H9 (cell line): Measurements from ENCODE around the gene GRID2. TPM values are rescaled to one million over a fixed set of nuclear protein-coding genes. Genes with fewer than 3 reads are reported as not detected.

Source experiments
- DNase-seq: peaks from one replicate; pipeline ENCODE4 v3.0.0-alpha.2; 2017
- H2AFZ ChIP-seq: one replicate; pipeline ENCODE4 v1.6.1; 2013; ENCODE audit warnings: mild to moderate bottlenecking, low read length, control low read depth, moderate library complexity
- H2AK5ac ChIP-seq: 2 replicates; pipeline ENCODE4 v1.6.1; 2013; ENCODE audit warnings: low read length, control low read depth, mixed read lengths; ENCODE audit not compliant: insufficient read length
- H2BK120ac ChIP-seq: one replicate; pipeline ENCODE4 v1.6.1; 2013; ENCODE audit warnings: low read depth, mild to moderate bottlenecking, low read length, control low read depth, inconsistent platforms; ENCODE audit not compliant: poor library complexity, severe bottlenecking
- H2BK12ac ChIP-seq: 2 replicates; pipeline ENCODE4 v1.6.1; 2013; ENCODE audit warnings: low read length, control low read depth, mixed read lengths, low read depth; ENCODE audit not compliant: insufficient read length
- H2BK15ac ChIP-seq: 2 replicates; pipeline ENCODE4 v1.6.1; 2013; ENCODE audit warnings: low read depth, low read length, control low read depth
- H2BK20ac ChIP-seq: one replicate; pipeline ENCODE4 v1.6.1; 2013; ENCODE audit warnings: low read depth, mild to moderate bottlenecking, low read length, control low read depth, inconsistent platforms; ENCODE audit not compliant: poor library complexity, severe bottlenecking
- H2BK5ac ChIP-seq: 2 replicates; pipeline ENCODE4 v1.6.1; 2013; ENCODE audit warnings: low read length, control low read depth, mixed read lengths; ENCODE audit not compliant: insufficient read length
- H3K14ac ChIP-seq: 2 replicates; pipeline ENCODE4 v1.6.1; 2013; ENCODE audit warnings: low read length, control low read depth; ENCODE audit not compliant: insufficient read depth
- H3K18ac ChIP-seq: 2 replicates; pipeline ENCODE4 v1.6.1; 2013; ENCODE audit warnings: low read depth, mild to moderate bottlenecking, mixed read lengths, low read length, control low read depth; ENCODE audit not compliant: insufficient read length
- H3K23ac ChIP-seq: 2 replicates; pipeline ENCODE4 v1.6.1; 2013; ENCODE audit warnings: low read length, control low read depth, mixed read lengths, low read depth; ENCODE audit not compliant: insufficient read length
- H3K23me2 ChIP-seq: 2 replicates; pipeline ENCODE4 v1.6.1; 2013; ENCODE audit warnings: low read depth, mild to moderate bottlenecking, mixed read lengths, low read length, control low read depth; ENCODE audit not compliant: insufficient read length, poor library complexity, severe bottlenecking
- H3K27ac ChIP-seq: 2 replicates; pipeline ENCODE4 v1.5.1; 2013; ENCODE audit warnings: low read length, control low read depth, mixed read lengths, low read depth; ENCODE audit not compliant: insufficient read length
- H3K27me3 ChIP-seq: 2 replicates; pipeline ENCODE4 v1.6.1; 2013; ENCODE audit warnings: low read length, control low read depth, inconsistent platforms; ENCODE audit not compliant: insufficient read depth
- H3K4ac ChIP-seq: 2 replicates; pipeline ENCODE4 v1.6.1; 2013; ENCODE audit warnings: low read depth, mild to moderate bottlenecking, control low read depth, inconsistent platforms, low read length, moderate library complexity
- H3K4me1 ChIP-seq: 2 replicates; pipeline ENCODE4 v1.6.1; 2013; ENCODE audit warnings: low read length, control low read depth, inconsistent platforms; ENCODE audit not compliant: insufficient read depth
- H3K4me2 ChIP-seq: 2 replicates; pipeline ENCODE4 v1.6.1; 2013; ENCODE audit warnings: low read length, control low read depth, mixed read lengths; ENCODE audit not compliant: insufficient read length, insufficient read depth
- H3K56ac ChIP-seq: 2 replicates; pipeline ENCODE4 v1.6.1; 2013; ENCODE audit warnings: low read depth, mild to moderate bottlenecking, mixed read lengths, low read length, control low read depth; ENCODE audit not compliant: insufficient read length
- H3K79me1 ChIP-seq: 2 replicates; pipeline ENCODE4 v1.6.1; 2013; ENCODE audit warnings: low read depth, mild to moderate bottlenecking, moderate library complexity, low read length, control low read depth, inconsistent platforms; ENCODE audit not compliant: insufficient read depth, poor library complexity, severe bottlenecking
- H3K79me2 ChIP-seq: 2 replicates; pipeline ENCODE4 v1.6.1; 2013; ENCODE audit warnings: low read length, control low read depth, inconsistent platforms; ENCODE audit not compliant: insufficient read depth
- H3K9ac ChIP-seq: 2 replicates; pipeline ENCODE4 v1.6.1; 2013; ENCODE audit warnings: low read length, control low read depth, mixed read lengths; ENCODE audit not compliant: insufficient read length; ENCODE audit errors: extremely low read depth
- H3K9me3 ChIP-seq: one replicate; pipeline ENCODE4 v1.6.1; 2013; ENCODE audit warnings: low read depth, low read length, inconsistent platforms; ENCODE audit not compliant: control insufficient read depth
- H3T11ph ChIP-seq: one replicate; pipeline ENCODE4 v1.6.1; 2013; ENCODE audit warnings: mild to moderate bottlenecking, low read length, control low read depth, inconsistent platforms
- H4K20me1 ChIP-seq: one replicate; pipeline ENCODE4 v1.6.1; 2013; ENCODE audit not compliant: control insufficient read depth, insufficient read length, insufficient read depth
- H4K5ac ChIP-seq: 2 replicates; pipeline ENCODE4 v1.6.1; 2013; ENCODE audit warnings: low read depth, mild to moderate bottlenecking, mixed read lengths, low read length, control low read depth; ENCODE audit not compliant: insufficient read length
- H4K8ac ChIP-seq: replicated peaks from 2 replicates; pipeline ENCODE4 v1.6.1; 2013; ENCODE audit warnings: low read length, control low read depth, mixed read lengths, low read depth; ENCODE audit not compliant: insufficient read length
- H4K91ac ChIP-seq: 2 replicates; pipeline ENCODE4 v1.6.1; 2013; ENCODE audit warnings: low read depth, mild to moderate bottlenecking, moderate library complexity, mixed read lengths, low read length, control low read depth; ENCODE audit not compliant: insufficient read length
- H3K27ac Mint-ChIP-seq, 3 experiments: 2 replicates in 2 of 3; 3 replicates in 1 of 3; pipeline ENCODE4 v1.8.0; 2020 to 2021; ENCODE audit warnings: mixed read lengths in 3 of 3, mild to moderate bottlenecking in 1 of 3, moderate library complexity in 1 of 3
- H3K27me3 Mint-ChIP-seq: 2 replicates; pipeline ENCODE4 v1.8.0; 2021; ENCODE audit warnings: low read depth, mild to moderate bottlenecking, moderate library complexity, mixed read lengths
- H3K36me3 Mint-ChIP-seq, 3 experiments: 2 replicates in 2 of 3; 3 replicates in 1 of 3; pipeline ENCODE4 v1.8.0; 2020 to 2021; ENCODE audit warnings: low read depth in 3 of 3, mixed read lengths in 3 of 3; ENCODE audit not compliant: insufficient read depth in 1 of 3
- H3K4me1 Mint-ChIP-seq, 2 experiments: 2 replicates each; pipeline ENCODE4 v1.8.0; 2020; ENCODE audit warnings: mixed read lengths in 2 of 2
- H3K4me3 Mint-ChIP-seq, 2 experiments: 2 replicates in 1 of 2; 3 replicates in 1 of 2; pipeline ENCODE4 v1.8.0; 2020 to 2021; ENCODE audit warnings: mild to moderate bottlenecking in 2 of 2, mixed read lengths in 2 of 2, moderate library complexity in 1 of 2
- H3K9me3 Mint-ChIP-seq, 2 experiments: 2 replicates in 1 of 2; 3 replicates in 1 of 2; pipeline ENCODE4 v1.8.0; 2020; ENCODE audit warnings: mild to moderate bottlenecking in 2 of 2, mixed read lengths in 2 of 2, moderate library complexity in 1 of 2
- CTCF ChIP-seq: fragments of 200-600 bp; sonication (generic); conservative IDR thresholded peaks from 3 replicates; pipeline ENCODE4 v1.8.0; 2021; ENCODE audit warnings: antibody characterized with exemption, mild to moderate bottlenecking
- WGBS: extraction: QIAGEN DNeasy Blood & Tissue Kit; methylation state at CpG from one replicate; pipeline ENCODE4 v1.1.7; 2013; ENCODE audit warnings: missing lambda C conversion rate, low lambda C conversion rate, mixed read lengths; ENCODE audit not compliant: insufficient read length; ENCODE audit errors: extremely low coverage; 5-methylcytosine and 5-hydroxymethylcytosine counted together
- total RNA-seq: library from RNA; stranded (reverse); gene quantifications from 2 replicates; pipeline ENCODE4 v1.2.1, GENCODE V29; 2021

The GRID2 gene
- total RNA-seq, 1 experiment from 2014 or later: 21.8 TPM

- H4K5ac ChIP-seq: no peak overlapping the region
- H2BK120ac ChIP-seq: no peak overlapping the region
- no peak overlapping the region for H3K14ac ChIP-seq
- no peak overlapping the region for H3T11ph ChIP-seq
- no peak for DNase-seq
- no peak overlapping the region for H4K91ac ChIP-seq
- H3K4me2 ChIP-seq: no peak overlapping the region
- H3K36me3 Mint-ChIP-seq: peaks cover 0 to 3% (median 0%) of the 10 kb centered on the region in 3 experiments; a peak in 4 of 7 replicates
- H3K27ac ChIP-seq: no peak overlapping the region
- peak overlapping the region in 1 of 3 experiments; percentile 76; a peak in 2 of 7 replicates for H3K27ac Mint-ChIP-seq
- WGBS: no CpG with 5 or more reads among the region's 2 CpGs
- H3K18ac ChIP-seq: no peak overlapping the region
- H3K56ac ChIP-seq: no peak overlapping the region
- H2BK5ac ChIP-seq: no peak overlapping the region
- no peaks in the 10 kb centered on the region for H4K20me1 ChIP-seq
- H2BK12ac ChIP-seq: no peak overlapping the region
- peaks cover 3% of the 10 kb centered on the region; the same call in 1 of the 2 replicates for H3K4me1 ChIP-seq
- H2BK20ac ChIP-seq: no peak overlapping the region
- no peak overlapping the region for H3K4ac ChIP-seq
- no peak overlapping the region for H2AK5ac ChIP-seq
- no peaks in the 10 kb centered on the region for H3K79me1 ChIP-seq
- H3K23me2 ChIP-seq: no peaks in the 10 kb centered on the region
- H3K4me3 Mint-ChIP-seq: no peak overlapping the region
- no peak overlapping the region for H2BK15ac ChIP-seq
- H3K27me3 ChIP-seq: no peaks in the 10 kb centered on the region
- H3K79me2 ChIP-seq: no peaks in the 10 kb centered on the region; the same call in 1 of the 2 replicates
- no peaks in the 10 kb centered on the region for H3K27me3 Mint-ChIP-seq
- H2AFZ ChIP-seq: no peak overlapping the region
- H3K4me1 Mint-ChIP-seq: peaks cover 17 to 18% of the 10 kb centered on the region in 2 experiments
- H3K9ac ChIP-seq: no peak overlapping the region
- H4K8ac ChIP-seq: no peak overlapping the region
- no peaks in the 10 kb centered on the region for H3K9me3 ChIP-seq
- H3K23ac ChIP-seq: no peak overlapping the region
- no peak for TF ChIP-seq CTCF
- no peaks in the 10 kb centered on the region for H3K9me3 Mint-ChIP-seq
Measured at GRCh38 chr4:92529510-92529909, 225.7 kb downstream of the GRID2 start.
